ENCODE results near the gene CDKAL1. TPM values are rescaled to one million over a fixed set of nuclear protein-coding genes. Genes with fewer than 3 reads are reported as not detected.

CDKAL1 gene
- total and polyA plus RNA-seq, 10 of the 15 experiments (the other 5 are each of a cell fraction or from before 2014, with no cell fraction given), result 10.7 to 26.9 (median 17.3) TPM

DNA sequence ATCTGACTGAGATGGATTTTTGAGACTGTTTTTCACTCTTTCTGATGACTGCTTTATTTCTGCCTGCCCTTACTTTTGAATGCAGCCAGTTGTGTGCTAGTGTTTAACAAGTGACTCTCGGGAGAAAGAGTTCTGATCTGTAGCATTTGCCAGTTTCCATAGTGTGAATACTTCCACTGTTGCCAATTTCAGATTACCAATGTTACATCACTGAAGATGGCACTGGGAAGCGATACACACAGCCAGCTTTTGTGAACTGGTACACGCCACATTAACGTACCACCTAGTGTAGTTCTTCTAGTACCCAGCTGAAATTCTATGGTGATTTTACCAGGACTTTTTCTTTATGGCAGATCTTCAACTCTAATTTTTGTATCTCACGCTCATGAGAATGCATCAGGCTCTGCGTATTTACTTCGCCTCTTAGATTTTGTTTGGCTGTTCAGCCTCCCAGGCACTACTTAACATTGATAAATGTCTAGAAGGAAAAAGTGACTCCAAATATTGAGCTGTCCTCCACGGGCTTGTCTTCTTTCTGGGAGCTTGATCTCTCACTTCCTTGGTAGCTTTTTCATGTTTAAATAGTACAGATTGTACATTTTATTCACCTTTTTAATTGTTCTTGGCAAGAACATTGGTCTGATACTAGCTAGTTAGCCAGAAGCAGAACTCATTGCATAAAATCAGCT, 537.7 kb downstream of the CDKAL1 start:
- POLR2A ChIA-PET, result interaction anchor here (0.7 kb wide), 2 partner anchors 137 to 695 kb away, joined by 3 to 4 read pairs; no protein-coding TSS in a partner anchor
- no TSS peak for BruUV-seq (replicated peaks)
- in situ Hi-C loops (cut with MboI), result no loop called here

More for the DNA sequence above, 537.7 kb downstream of the CDKAL1 start:
- H3K4me2 ChIP-seq (ENCODE audit: control insufficient read depth, insufficient read depth), result no peak overlapping the region
- no peak overlapping the region for H3K27ac ChIP-seq (ENCODE audit: control insufficient read depth, insufficient read depth)
- intact Hi-C loops (cut with micrococcal nuclease; ENCODE audit: unreplicated experiment), result no loop called here
- FAIRE-seq, result no peak
- no peak overlapping the region for H2AFZ ChIP-seq (ENCODE audit: control insufficient read depth, low read depth, low read length)
- TF ChIP-seq EGR1 (IDR thresholded peaks at IDR 0.05; ENCODE audit: borderline replicate concordance in 1 of 2, low read depth in 2 of 2, low read length in 2 of 2), result no peak
- TF ChIP-seq, protein P1, sequence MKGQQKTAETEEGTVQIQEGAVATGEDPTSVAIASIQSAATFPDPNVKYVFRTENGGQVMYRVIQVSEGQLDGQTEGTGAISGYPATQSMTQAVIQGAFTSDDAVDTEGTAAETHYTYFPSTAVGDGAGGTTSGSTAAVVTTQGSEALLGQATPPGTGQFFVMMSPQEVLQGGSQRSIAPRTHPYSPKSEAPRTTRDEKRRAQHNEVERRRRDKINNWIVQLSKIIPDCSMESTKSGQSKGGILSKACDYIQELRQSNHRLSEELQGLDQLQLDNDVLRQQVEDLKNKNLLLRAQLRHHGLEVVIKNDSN (IDR thresholded peaks at IDR 0.05; ENCODE audit: borderline replicate concordance, extremely low read length, insufficient read depth, low read depth, low read length), result no peak
- no peak for TF ChIP-seq STAT1 (conservative IDR thresholded peaks at IDR 0.05)
- TF ChIP-seq ZNF384 (IDR thresholded peaks at IDR 0.05; ENCODE audit: borderline replicate concordance, low read depth, low read length), result no peak
- TF ChIP-seq RUNX3 (IDR thresholded peaks at IDR 0.05; ENCODE audit: low read length), result no peak
- TF ChIP-seq, protein P2, sequence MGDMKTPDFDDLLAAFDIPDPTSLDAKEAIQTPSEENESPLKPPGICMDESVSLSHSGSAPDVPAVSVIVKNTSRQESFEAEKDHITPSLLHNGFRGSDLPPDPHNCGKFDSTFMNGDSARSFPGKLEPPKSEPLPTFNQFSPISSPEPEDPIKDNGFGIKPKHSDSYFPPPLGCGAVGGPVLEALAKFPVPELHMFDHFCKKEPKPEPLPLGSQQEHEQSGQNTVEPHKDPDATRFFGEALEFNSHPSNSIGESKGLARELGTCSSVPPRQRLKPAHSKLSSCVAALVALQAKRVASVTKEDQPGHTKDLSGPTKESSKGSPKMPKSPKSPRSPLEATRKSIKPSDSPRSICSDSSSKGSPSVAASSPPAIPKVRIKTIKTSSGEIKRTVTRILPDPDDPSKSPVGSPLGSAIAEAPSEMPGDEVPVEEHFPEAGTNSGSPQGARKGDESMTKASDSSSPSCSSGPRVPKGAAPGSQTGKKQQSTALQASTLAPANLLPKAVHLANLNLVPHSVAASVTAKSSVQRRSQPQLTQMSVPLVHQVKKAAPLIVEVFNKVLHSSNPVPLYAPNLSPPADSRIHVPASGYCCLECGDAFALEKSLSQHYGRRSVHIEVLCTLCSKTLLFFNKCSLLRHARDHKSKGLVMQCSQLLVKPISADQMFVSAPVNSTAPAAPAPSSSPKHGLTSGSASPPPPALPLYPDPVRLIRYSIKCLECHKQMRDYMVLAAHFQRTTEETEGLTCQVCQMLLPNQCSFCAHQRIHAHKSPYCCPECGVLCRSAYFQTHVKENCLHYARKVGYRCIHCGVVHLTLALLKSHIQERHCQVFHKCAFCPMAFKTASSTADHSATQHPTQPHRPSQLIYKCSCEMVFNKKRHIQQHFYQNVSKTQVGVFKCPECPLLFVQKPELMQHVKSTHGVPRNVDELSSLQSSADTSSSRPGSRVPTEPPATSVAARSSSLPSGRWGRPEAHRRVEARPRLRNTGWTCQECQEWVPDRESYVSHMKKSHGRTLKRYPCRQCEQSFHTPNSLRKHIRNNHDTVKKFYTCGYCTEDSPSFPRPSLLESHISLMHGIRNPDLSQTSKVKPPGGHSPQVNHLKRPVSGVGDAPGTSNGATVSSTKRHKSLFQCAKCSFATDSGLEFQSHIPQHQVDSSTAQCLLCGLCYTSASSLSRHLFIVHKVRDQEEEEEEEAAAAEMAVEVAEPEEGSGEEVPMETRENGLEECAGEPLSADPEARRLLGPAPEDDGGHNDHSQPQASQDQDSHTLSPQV (IDR thresholded peaks at IDR 0.05), result no peak
- no peak for TF ChIP-seq RFX5 (IDR thresholded peaks at IDR 0.05; ENCODE audit: low read depth, low read length)
- TF ChIP-seq MEF2A (IDR thresholded peaks at IDR 0.05; ENCODE audit: insufficient read depth, low read depth, low read length), result no peak
- TF ChIP-seq, protein P3, sequence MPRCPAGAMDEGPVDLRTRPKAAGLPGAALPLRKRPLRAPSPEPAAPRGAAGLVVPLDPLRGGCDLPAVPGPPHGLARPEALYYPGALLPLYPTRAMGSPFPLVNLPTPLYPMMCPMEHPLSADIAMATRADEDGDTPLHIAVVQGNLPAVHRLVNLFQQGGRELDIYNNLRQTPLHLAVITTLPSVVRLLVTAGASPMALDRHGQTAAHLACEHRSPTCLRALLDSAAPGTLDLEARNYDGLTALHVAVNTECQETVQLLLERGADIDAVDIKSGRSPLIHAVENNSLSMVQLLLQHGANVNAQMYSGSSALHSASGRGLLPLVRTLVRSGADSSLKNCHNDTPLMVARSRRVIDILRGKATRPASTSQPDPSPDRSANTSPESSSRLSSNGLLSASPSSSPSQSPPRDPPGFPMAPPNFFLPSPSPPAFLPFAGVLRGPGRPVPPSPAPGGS (IDR thresholded peaks at IDR 0.05; ENCODE audit: borderline replicate concordance, insufficient read depth, low read depth, low read length, poor library complexity, severe bottlenecking), result no peak
- TF ChIP-seq ZNF24 (IDR thresholded peaks at IDR 0.05), result no peak
- no peak for TF ChIP-seq NR2C2 (IDR thresholded peaks at IDR 0.05; ENCODE audit: borderline replicate concordance, control insufficient read depth, insufficient read length, low read depth)
- TF ChIP-seq KAT2A (conservative IDR thresholded peaks at IDR 0.05; ENCODE audit: control insufficient read depth, low read depth, low read length), result no peak
- ATAC-seq, result no peak
- H3K36me3 ChIP-seq (ENCODE audit: control insufficient read depth in 2 of 2, insufficient read depth in 2 of 2, low read length in 1 of 2), result no peaks in the 10 kb centered on the region
- H3K9ac ChIP-seq (ENCODE audit: control insufficient read depth, insufficient read depth, low read length), result no peak overlapping the region
- 89% methylated on average over 8 of the region's 8 CpGs for WGBS (ENCODE audit: insufficient coverage, insufficient replicate concordance, low lambda C conversion rate, missing lambda C conversion rate)
- no peak overlapping the region for H3K4me3 ChIP-seq
- peaks cover 8% of the 10 kb centered on the region for H3K9me3 ChIP-seq (replicated peaks; ENCODE audit: control insufficient read depth, insufficient read depth, low read length)
- no peaks in the 10 kb centered on the region for H3K79me2 ChIP-seq (ENCODE audit: control insufficient read depth, insufficient read depth, low read length)
- DNase-seq (ENCODE audit: low read depth, low spot score), result no peak
- H3K4me1 ChIP-seq (ENCODE audit: control insufficient read depth, insufficient read depth, low read length), result no peaks in the 10 kb centered on the region
- RAD21 ChIA-PET (ENCODE audit: unreplicated experiment), result no interaction called here
- H4K20me1 ChIP-seq (ENCODE audit: control insufficient read depth, insufficient read depth), result no peaks in the 10 kb centered on the region
- SMC1A ChIA-PET (ENCODE audit: uncharacterized antibody, unreplicated experiment), result interaction anchor here (0.8 to 1.1 kb wide), 2 partner anchors 8 to 34 kb away, joined by 3 to 6 read pairs; no protein-coding TSS in a partner anchor
- H3K27me3 ChIP-seq (replicated peaks in 1 of 2; ENCODE audit: control insufficient read depth in 2 of 2, insufficient read depth in 2 of 2, low read length in 1 of 2), result no peaks in the 10 kb centered on the region
- CTCF ChIA-PET, result interaction anchor here (1.6 kb wide), 1 partner anchor 9 kb away, joined by 3 read pairs; no protein-coding TSS in a partner anchor
